Stomach smooth muscle (tissue), 2 donors: ENCODE measurements around the gene SASS6.

ENCODE experiments used
- H3K27ac ChIP-seq: one replicate; pipeline ENCODE4 v1.7.0; 2013; ENCODE audit warnings: mild to moderate bottlenecking, low read length, inconsistent platforms
- H3K27me3 ChIP-seq, 2 donors: one replicate each; pipeline ENCODE4 v1.7.0; 2013; ENCODE audit warnings: low read length in 2 of 2; ENCODE audit not compliant: insufficient read depth in 2 of 2, control insufficient read depth in 1 of 2
- H3K36me3 ChIP-seq, 2 donors: one replicate each; pipeline ENCODE4 v1.7.0; 2013; ENCODE audit warnings: low read length in 2 of 2; ENCODE audit not compliant: control insufficient read depth in 2 of 2, insufficient read depth in 2 of 2
- H3K4me1 ChIP-seq: one replicate; pipeline ENCODE4 v1.7.0; 2013; ENCODE audit warnings: low read length; ENCODE audit not compliant: control insufficient read depth, insufficient read depth
- H3K4me3 ChIP-seq, 2 donors: one replicate each; pipeline ENCODE4 v1.7.0; 2013; ENCODE audit warnings: low read length in 2 of 2
- H3K9ac ChIP-seq, 2 donors: one replicate each; pipeline ENCODE4 v1.7.0; 2013; ENCODE audit warnings: low read length in 2 of 2, mild to moderate bottlenecking in 1 of 2
- H3K9me3 ChIP-seq, 2 donors: one replicate each; pipeline ENCODE4 v1.7.0; 2013; ENCODE audit warnings: low read length in 2 of 2; ENCODE audit not compliant: control insufficient read depth in 2 of 2
- donor health status: healthy.
- donor health status: Pancreatic carcinoma.

SASS6 gene

DNA sequence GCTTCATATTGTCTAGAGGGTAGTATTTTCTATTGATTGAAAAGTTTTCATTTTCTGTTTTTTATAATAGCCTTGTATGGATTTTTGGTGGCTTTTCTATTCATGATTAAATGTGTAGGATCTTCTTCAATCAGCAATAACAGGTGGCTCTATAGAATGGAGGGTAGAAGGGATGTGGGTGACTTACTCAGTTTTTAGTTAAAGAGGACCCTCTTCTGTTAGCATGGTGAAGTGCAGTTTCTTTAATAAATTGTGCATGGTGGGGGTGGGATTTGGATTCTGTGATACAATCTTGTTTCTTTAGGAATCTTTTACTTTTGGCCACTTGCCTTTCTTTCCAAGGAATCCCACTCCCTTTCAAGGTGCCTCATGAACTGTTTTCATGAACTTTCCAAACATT lies 98.3 kb downstream of the SASS6 start:
- Histone ChIP-seq H3K9ac (no peak overlapping the region), H3K36me3 (no peaks in the 10 kb centered on the region), H3K27ac (no peak overlapping the region), H3K27me3 (no peaks in the 10 kb centered on the region), H3K9me3 (no peaks in the 10 kb centered on the region), H3K4me1 (no peaks in the 10 kb centered on the region), H3K4me3 (no peak overlapping the region)
